ENCODE data around the gene MTPN.

Gene MTPN

DNA sequence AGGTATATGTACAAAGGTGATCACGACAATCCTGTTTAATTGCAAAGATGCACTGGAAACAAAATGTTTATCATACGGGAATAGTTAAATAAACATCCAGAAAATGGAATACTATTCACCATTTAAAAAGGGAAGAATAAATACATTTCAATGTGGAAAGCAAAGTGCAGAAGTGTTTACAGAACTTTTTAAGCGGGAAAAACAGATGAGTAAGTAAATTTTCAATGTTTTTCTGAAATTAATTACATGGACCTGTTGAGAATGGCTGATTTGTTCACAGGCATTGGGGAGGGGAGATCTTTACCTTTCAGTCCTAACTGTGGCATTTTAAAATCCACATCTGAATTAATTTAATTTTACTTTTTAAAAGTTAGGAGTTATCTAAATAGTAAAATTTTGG, 7.1 kb downstream of the MTPN start:
- H3K27me3 ChIP-seq (replicated peaks; ENCODE audit: insufficient read depth, low read length): no peaks in the 10 kb centered on the region
- no peak for DNase-seq
- peaks cover 92% of the 10 kb centered on the region for H3K79me2 ChIP-seq (ENCODE audit: low read length)
- no peak overlapping the region for H3K4me2 ChIP-seq (ENCODE audit: low read depth, low read length)
- no peaks in the 10 kb centered on the region for H3K9me2 ChIP-seq (replicated peaks; ENCODE audit: insufficient read depth, low read length)
- H3K9ac ChIP-seq (ENCODE audit: low read length): no peak overlapping the region
- H3K4me1 ChIP-seq (ENCODE audit: low read length): peaks cover 23% of the 10 kb centered on the region
- TF ChIP-seq EZH2phosphoT487 (IDR thresholded peaks at IDR 0.05; ENCODE audit: low read length) (no peak), EZH2 (optimal IDR thresholded peaks at IDR 0.05; ENCODE audit: low read depth, low read length) (no peak), CTCF (IDR thresholded peaks at IDR 0.05; ENCODE audit: low read length) (no peak)
- H3K9me3 ChIP-seq (replicated peaks; ENCODE audit: insufficient read depth, low read length): no peaks in the 10 kb centered on the region
- no peak overlapping the region for H3K4me3 ChIP-seq (ENCODE audit: low read length)
- no peaks in the 10 kb centered on the region; the same call in none of the 2 replicates for H3K36me3 ChIP-seq (replicated peaks; ENCODE audit: insufficient read depth, low read length)
- H4K20me1 ChIP-seq (ENCODE audit: insufficient read depth, low read length): peaks cover 43% of the 10 kb centered on the region
- H3K27ac ChIP-seq (ENCODE audit: low read length): no peak overlapping the region
- no peak overlapping the region for H2AFZ ChIP-seq (ENCODE audit: low read length)
- peaks cover 6% of the 10 kb centered on the region for H3F3A ChIP-seq (ENCODE audit: insufficient read depth, low read length)

DNA sequence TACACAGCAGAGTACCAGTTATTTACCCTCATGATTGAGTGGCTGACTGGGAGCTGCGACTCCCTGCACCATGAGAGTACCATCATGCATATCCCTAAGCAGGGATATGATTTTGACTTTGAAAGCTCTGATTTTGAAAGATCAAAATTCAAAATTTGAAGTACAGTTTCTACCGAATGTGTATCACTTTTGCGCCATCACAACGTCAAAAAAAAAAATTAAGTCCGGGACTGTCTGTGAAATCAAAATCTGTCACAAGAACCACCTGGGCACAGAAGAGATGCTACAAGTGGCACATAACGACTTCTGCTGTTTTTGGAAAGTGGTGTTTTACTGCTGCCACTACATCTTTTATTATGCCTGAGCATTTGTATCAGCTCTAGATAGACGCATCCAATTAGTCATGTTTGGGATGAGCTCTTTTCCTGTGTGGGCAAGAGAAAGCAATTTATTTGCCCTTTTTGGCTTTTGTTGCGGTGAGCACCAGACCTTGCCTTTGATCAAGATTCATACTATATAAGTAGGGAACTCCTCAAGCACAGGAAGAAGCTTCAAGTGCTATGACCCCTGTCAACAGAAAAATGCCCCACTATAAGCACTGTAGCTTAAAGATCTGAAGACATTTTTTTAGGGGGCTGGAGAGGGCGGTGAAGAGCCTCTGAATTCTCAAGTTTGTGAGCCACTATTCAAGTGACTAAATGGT, 10.7 kb downstream of the MTPN start:
- TF ChIP-seq CTCF (IDR thresholded peaks at IDR 0.05; ENCODE audit: low read length) (no peak), EZH2phosphoT487 (IDR thresholded peaks at IDR 0.05; ENCODE audit: low read length) (no peak), EZH2 (optimal IDR thresholded peaks at IDR 0.05; ENCODE audit: low read depth, low read length) (no peak)
- Histone ChIP-seq H3K9me2 (replicated peaks; ENCODE audit: insufficient read depth, low read length) (no peaks in the 10 kb centered on the region), H4K20me1 (ENCODE audit: insufficient read depth, low read length) (peaks cover 18% of the 10 kb centered on the region), H3K4me2 (ENCODE audit: low read depth, low read length) (no peak overlapping the region), H3K79me2 (ENCODE audit: low read length) (peaks cover 94% of the 10 kb centered on the region), H3K9me3 (replicated peaks; ENCODE audit: insufficient read depth, low read length) (no peaks in the 10 kb centered on the region), H3K4me1 (ENCODE audit: low read length) (peaks cover 5% of the 10 kb centered on the region; the same call in 1 of the 2 replicates), H3K27me3 (replicated peaks; ENCODE audit: insufficient read depth, low read length) (no peaks in the 10 kb centered on the region), H3K4me3 (ENCODE audit: low read length) (no peak overlapping the region), H3F3A (ENCODE audit: insufficient read depth, low read length) (0 out of 2 replicates have a peak, but pooled peaks cover 3% of the 10 kb centered on the region), H3K27ac (ENCODE audit: low read length) (no peak overlapping the region), H3K36me3 (replicated peaks; ENCODE audit: insufficient read depth, low read length) (no peaks in the 10 kb centered on the region; the same call in none of the 2 replicates), H2AFZ (ENCODE audit: low read length) (no peak overlapping the region), H3K9ac (ENCODE audit: low read length) (no peak overlapping the region)
- DNase-seq: no peak

DNA sequence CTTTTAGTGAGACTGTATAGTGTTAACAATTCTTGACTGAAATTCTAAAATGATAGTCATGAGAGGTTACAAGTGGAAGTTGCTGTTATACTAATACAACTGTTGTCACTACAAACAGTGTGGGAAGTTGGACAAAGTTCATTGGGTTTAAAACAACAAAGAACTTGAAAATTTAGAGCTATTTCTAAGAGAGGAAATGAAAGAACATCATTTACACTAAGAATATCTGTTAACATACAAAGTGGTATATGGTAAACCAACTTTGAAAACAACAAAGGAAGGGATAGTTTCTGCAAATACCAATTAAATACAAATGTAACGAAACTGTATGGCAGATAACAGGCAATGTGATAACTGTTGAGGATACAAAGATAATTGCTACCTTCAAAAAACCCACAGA, 11.6 kb downstream of the MTPN start:
- no peaks in the 10 kb centered on the region for H3K4me1 ChIP-seq (ENCODE audit: low read length)
- no peaks in the 10 kb centered on the region for H3K9me3 ChIP-seq (replicated peaks; ENCODE audit: insufficient read depth, low read length)
- H3K9me2 ChIP-seq (replicated peaks; ENCODE audit: insufficient read depth, low read length): no peaks in the 10 kb centered on the region
- peaks cover 10% of the 10 kb centered on the region for H4K20me1 ChIP-seq (ENCODE audit: insufficient read depth, low read length)
- H2AFZ ChIP-seq (ENCODE audit: low read length): no peak overlapping the region
- no peak overlapping the region for H3K4me3 ChIP-seq (ENCODE audit: low read length)
- no peak overlapping the region for H3K4me2 ChIP-seq (ENCODE audit: low read depth, low read length)
- no peak overlapping the region for H3K27ac ChIP-seq (ENCODE audit: low read length)
- no peak overlapping the region for H3K9ac ChIP-seq (ENCODE audit: low read length)
- no peak for TF ChIP-seq EZH2phosphoT487 (IDR thresholded peaks at IDR 0.05; ENCODE audit: low read length)
- TF ChIP-seq CTCF (IDR thresholded peaks at IDR 0.05; ENCODE audit: low read length): no peak
- no peak for TF ChIP-seq EZH2 (optimal IDR thresholded peaks at IDR 0.05; ENCODE audit: low read depth, low read length)
- H3F3A ChIP-seq (ENCODE audit: insufficient read depth, low read length): no peaks in the 10 kb centered on the region
- no peak for DNase-seq
- H3K79me2 ChIP-seq (ENCODE audit: low read length): peaks cover 94% of the 10 kb centered on the region
- no peaks in the 10 kb centered on the region; the same call in none of the 2 replicates for H3K36me3 ChIP-seq (replicated peaks; ENCODE audit: insufficient read depth, low read length)
- H3K27me3 ChIP-seq (replicated peaks; ENCODE audit: insufficient read depth, low read length): no peaks in the 10 kb centered on the region

Measured in MM.1S (cell line).